Fibroblast of mammary gland (primary cell): ENCODE measurements around the gene WDR27.

ENCODE experiments used
- DNase-seq: peaks from one replicate; pipeline ENCODE4 v3.0.0-alpha.2; 2010; ENCODE audit warnings: low read depth
- H3K4me3 ChIP-seq: 2 replicates; pipeline ENCODE4 v1.5.1; 2011; ENCODE audit warnings: low read depth, mild to moderate bottlenecking, low read length, moderate library complexity; ENCODE audit not compliant: control insufficient read depth
- CTCF ChIP-seq: conservative IDR thresholded peaks from 2 replicates; pipeline ENCODE4 v1.5.1; 2011; ENCODE audit warnings: low read depth, low read length, inconsistent platforms; ENCODE audit not compliant: control insufficient read depth, insufficient read depth

Gene WDR27

GRCh38 chr6:169510871-169511270 lies 191.0 kb downstream of the WDR27 start:
- DNase-seq: peak; percentile 26
- no peak overlapping the region for H3K4me3 ChIP-seq
- no peak for TF ChIP-seq CTCF

GRCh38 chr6:169508452-169508851 lies 193.4 kb downstream of the WDR27 start:
- H3K4me3 ChIP-seq: no peak overlapping the region
- TF ChIP-seq CTCF: no peak
- no peak for DNase-seq

GRCh38 chr6:169503422-169504152 lies 198.2 kb downstream of the WDR27 start:
- TF ChIP-seq CTCF: no peak
- no peak for DNase-seq
- H3K4me3 ChIP-seq: no peak overlapping the region

- no peak overlapping the region for H3K4me3 ChIP-seq
- DNase-seq: no peak
- no peak for TF ChIP-seq CTCF
These were observed 199.4 kb downstream of the WDR27 start for GRCh38 chr6:169502445-169502844.

- no peak for TF ChIP-seq CTCF
- H3K4me3 ChIP-seq: no peak overlapping the region
- no peak for DNase-seq
These were observed 200.0 kb downstream of the WDR27 start for GRCh38 chr6:169501777-169502313.

GRCh38 chr6:169501128-169501527 lies 200.7 kb downstream of the WDR27 start:
- no peak for TF ChIP-seq CTCF
- DNase-seq: no peak
- H3K4me3 ChIP-seq: no peak overlapping the region

- TF ChIP-seq CTCF: no peak
- no peak for DNase-seq
- no peak overlapping the region for H3K4me3 ChIP-seq
These were observed 201.1 kb downstream of the WDR27 start for GRCh38 chr6:169500688-169501087.
